HG02885 (cell line): ENCODE results near the gene C1orf174.

Experiments used
- ATAC-seq: cut with Tn5 transposase; IDR thresholded peaks from one replicate; pipeline ENCODE4 v1.9.1; 2021; ENCODE audit warnings: mild to moderate bottlenecking; ENCODE audit not compliant: unreplicated experiment, poor library complexity

C1orf174 gene

DNA sequence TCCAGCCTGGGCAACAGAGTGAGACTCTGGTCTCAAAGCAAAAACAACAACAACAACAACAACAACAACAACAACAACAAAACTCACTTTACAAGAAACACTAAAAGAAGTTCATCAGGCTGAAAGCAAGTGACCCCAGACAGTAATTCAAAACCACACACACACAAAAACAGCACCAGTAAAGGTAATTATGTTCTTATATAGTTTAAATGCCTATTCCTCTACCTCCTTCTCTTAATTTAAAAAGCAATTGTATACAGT lies 1.7 kb downstream of the C1orf174 start:
- ATAC-seq, result no peak

DNA sequence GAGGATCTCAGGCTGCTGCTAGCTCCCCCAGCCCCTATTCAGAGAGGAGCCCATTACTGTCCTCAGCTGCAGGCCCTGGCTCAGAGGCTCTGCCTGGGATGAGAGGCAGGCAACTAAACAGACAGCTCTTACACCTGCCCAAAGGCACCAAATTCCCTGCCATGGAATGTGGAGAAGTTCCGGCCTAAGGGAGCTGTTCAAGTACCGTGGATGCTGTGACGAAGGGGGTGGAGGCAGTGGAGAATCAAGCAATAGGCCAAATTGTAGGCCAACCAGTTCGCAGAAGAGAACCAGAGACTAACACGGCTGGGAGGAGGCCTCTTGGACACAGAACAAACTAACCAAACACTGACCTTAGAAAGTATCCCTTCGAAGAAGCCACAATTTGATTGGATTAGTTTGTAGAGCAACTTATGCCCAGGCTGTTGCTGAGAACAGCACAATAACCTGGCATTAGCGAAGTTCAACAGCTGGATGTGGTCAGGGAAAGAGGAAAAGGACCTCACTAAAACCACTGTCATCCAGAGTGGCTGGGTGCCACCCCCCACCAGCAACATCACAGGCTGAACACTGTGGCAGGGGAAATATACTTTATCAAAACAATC lies 3.6 kb downstream of the C1orf174 start:
- no peak for ATAC-seq

DNA sequence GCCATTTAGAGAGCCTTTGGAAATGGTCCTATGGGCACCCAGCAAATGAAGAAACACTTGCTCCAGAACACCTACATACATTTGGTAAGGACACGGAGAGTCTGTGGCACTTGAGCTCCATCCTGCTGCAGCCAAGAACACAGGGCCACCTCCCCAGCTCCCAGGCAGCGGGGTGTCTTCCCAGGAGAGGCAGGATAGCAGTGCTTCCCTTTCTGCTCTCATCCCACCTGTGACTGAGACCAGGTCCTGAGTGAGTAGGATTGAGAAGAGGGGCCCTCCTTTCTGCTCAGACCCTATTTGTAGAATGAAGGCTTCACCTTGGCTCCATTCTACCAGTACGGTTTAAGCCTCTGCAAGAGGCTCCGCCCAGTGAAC lies 4.1 kb downstream of the C1orf174 start:
- no peak for ATAC-seq

DNA sequence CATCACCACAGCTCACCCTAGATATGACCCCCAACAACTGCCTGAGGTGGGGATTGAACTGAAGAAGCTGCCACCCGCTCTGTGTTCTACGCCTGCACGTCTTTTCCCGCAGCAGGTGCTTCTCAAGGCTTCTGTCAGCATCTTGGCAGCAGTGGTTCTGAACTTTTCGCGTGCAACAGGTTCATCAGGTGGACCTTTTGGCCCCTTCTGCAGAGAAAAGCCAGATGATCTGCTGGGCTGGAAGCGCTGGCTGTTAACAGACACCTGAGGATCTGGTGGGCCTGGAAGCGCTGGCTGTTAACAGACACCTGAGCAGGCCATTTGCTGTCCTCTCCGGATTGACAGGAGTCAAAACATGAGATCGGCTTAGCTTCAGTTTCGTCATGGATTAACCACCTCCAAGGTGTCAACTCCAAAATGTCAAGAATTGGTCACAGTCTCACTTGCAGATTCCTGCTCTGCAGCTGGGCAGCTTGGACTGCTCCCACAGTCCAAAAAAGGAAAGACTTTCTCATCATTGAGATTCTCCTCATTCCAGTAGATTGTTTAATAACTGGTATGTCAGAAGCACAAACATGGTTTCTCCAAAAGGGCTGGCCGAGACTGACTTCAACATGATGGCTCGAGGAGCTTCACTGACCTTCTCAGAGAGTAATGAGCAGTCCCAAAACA lies 4.7 kb downstream of the C1orf174 start:
- no peak for ATAC-seq

DNA sequence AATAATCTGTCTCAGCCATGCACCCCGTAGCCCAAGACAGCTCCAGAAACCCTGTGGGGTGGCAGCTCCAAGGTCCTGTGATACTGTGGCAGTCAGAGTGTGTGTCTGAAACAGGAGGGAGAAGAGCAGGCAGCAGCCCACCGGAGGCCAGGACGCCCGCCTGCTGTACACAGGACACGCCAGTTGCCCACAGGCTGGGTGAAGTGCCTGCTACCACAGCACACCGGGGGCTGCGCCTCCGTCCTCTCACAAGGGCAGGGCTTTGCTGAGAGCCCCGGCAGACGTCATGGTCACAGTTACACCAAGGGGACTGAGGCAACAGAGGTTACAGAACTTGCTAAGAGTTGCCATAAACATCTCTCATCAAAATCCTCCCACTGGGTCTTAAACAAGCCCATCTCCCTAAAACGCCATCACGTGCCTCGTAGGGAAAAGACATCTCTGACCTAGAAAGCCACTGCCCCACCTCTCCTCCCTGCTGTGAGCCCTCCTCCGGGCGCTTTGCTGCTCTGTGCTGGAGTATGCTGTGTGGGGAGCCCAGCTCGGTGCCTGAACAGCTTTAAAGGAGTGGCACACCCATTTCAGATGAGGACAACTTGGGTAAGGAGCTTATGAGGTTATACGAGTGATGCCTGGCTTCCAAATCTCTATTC lies 5.3 kb downstream of the C1orf174 start:
- ATAC-seq, result no peak

DNA sequence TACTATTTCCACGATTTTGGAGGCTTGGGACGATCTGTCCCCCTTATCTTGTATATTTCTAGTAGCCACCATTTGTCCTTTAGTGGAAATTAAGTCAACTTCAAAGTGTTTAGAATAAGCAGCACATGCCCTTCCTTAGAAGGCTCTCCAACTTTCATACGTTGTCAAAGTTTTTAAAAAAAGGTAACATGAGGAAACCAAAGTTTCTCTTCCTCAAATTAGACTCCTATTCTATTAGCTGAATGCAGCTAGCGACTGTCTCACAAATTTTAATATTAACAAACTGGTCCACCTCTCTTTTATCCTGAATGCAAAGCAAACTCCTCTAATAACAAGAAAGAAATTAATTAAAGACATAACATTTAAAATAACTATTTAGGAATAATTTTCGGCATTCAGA lies 6.9 kb downstream of the C1orf174 start:
- ATAC-seq, result no peak

DNA sequence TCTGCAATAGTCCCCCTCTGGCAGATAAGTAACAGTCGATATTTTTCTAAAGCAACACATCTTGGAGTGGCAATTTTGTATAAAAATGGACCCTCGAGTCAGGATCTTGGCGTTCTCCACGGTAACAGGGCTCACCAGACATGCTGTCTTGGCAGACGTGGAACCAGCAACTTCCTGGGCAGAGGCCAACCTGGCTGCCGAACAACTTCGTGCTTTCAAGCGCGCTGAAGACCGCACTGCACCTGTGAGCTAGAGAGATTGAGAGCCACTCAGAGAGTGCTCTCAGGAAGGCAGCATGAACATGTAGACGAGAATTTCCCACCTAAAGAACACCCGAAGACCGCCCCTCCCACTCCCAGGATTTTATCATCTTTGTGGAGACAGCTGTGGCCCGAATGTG lies 7.3 kb downstream of the C1orf174 start:
- no peak for ATAC-seq

DNA sequence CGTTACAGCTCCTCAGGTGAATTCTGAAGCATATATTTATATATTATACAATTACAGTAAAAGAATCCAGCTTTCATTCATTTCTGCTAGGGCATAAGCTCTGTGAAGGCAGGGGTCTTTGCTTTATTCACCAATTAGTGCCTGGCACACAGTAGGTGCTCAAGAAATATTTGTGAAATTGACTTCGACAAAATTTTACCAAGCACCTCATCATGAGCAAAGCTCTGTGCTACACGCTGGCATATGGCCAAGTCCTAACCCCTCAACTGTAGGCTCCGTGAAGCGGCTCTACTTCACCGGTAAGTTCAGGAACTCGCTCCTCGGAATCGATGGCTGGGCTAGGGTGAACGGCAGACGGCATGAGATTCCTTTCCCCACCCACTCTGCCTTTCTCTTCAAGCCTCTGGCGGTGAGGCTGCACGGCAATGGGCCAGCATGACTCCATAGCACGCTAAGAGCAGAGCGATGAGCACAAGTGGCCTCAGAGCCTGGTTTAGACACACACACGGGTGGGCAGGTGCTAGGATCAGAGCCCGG lies 8.7 kb downstream of the C1orf174 start:
- no peak for ATAC-seq

DNA sequence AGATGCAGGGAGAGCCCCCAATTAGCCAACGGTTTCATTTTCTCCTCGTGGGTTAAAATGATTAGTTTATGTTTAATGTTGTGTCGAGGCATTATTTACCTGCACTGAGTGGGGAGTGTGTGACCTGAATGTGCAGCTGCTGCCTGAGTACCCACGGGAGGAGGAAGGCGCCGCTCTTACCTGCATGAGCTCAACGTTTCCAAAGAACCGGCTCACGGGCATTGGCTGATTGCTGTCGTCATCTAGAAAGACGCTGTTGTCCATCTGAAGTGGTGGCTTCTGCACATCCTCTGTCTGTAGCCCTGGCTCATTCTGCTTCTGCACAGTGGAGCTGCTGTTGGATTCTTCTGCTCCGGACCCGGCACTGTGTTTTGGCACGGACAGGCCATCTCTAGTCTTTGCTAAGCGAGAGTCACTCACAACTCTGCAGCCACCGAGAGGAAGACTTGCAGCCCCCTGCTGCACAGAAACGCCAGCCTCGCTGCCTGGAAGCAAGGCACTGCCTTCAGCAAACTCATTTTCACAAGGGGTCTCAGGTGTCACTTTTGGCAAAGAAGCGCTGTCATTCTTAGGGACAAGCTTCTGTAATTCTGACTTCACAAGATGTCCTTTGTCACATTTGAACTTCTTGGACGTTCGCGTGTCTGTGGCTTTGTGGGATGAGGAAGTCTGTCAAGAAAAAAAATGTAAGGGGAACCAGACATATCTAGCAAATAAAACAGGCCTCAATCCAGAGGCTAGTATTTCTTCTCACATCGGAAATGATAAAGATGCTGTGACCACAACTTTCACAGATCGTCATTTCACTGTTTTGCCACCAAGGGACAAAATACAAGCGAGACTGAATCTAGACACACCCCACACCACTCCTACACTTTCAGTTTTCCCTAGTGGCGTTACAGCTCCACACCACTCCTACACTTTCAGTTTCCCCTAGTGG lies 9.4 kb downstream of the C1orf174 start:
- ATAC-seq, result no peak

DNA sequence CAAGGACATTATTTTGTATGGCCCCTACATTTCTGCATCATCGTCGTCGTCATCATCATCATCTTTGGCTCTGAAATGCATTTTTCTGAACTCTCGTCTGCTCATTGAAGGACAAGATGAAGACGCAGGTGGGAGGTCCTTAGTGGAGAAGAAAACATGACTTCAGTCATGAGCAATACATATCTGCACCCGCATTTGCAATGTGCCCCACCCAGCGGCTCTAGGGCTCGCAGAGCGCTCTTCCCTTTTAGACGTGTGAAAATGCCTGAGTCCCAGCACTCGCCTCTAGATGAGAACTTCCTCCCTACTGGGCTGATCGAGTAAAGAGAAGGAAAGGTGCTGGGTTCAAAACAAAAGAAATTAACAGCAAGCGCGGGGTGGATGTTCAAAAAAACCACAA lies 10.1 kb downstream of the C1orf174 start:
- no peak for ATAC-seq

DNA sequence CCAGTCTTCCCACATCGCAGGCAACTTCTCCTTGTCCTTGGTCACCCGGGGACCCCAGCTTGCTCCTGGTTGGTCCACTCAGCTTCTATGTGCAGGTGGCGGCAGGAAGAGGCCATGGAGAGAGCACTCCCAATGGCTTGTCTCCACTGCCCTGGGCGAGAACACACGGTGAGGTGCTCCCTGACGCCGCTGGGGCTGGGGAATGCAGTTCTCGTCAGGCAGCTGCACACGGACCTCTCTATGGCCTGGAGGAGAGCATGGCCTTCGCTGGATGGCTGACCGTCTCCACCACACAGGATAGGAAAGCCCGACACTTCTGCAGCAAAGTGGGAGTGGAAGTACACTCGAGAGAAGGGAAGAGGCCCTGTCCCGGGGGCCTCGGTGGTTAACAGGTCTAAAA lies 11.8 kb downstream of the C1orf174 start:
- no peak for ATAC-seq

DNA sequence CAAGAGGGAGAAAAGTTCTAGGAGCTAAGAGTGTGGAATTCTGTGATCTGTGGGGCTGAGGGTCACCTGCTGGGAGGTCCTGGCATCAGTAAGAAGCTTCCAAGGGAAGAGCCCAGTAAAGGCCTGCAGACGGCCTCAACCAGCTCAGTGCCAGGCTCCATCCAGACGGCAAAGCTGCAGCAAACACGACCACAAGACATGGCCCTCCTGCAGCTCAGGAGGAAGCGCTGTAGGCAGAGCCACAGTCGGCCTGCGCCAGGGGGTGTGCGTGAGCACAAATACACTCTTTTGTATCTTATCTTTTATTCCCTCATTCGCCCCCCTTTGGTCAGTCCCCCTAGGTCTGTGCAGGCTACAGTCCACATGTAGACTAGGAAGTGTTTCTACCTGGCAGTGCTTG lies 13.4 kb downstream of the C1orf174 start:
- no peak for ATAC-seq

DNA sequence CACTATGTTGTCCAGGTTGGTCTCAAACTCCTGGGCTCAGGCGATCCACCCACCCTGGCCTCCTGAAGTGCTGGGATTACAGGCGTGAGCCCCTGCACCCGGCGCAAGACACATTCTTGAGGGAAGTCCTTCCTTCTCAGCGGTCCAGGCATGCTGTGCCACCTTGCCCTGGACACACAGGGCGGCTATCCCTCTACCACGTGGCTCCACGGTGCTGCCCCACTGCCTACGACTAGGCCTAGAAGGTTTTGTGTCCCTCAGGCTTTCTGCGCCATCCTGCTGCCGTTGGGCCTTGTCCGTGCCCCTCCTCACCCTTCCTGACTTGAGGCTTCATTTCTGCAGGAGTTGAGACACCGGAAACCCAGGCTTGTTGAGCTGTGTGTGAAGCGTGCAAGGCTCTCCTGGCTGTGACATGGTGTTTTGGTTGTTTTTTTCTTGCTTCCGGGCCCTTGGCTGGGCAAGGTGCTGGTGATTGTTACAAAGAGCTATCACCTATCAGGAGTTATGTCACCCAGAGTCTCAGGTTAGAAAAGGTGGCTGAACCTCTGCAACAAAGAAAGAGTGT lies 13.9 kb downstream of the C1orf174 start:
- ATAC-seq, result no peak

DNA sequence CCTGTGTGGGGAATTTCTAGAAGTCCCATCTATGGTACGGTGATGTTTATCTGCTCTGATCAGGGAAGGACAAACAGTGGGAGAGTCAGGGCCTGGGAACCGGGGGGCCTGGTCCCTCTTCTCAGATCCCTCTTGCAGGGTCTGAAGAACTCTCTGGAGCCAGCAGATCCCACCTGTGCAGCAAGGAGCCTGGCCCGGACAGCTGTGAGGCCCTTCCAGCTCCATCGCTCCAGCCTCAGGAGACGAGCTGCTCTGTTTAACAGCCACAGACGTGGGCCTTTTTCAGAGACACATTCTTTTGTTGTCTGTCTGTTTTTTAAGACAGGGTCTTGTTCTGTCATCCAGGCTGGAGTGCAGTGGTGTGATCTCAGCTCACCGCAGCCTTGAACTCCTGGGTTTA lies 14.5 kb downstream of the C1orf174 start:
- no peak for ATAC-seq

DNA sequence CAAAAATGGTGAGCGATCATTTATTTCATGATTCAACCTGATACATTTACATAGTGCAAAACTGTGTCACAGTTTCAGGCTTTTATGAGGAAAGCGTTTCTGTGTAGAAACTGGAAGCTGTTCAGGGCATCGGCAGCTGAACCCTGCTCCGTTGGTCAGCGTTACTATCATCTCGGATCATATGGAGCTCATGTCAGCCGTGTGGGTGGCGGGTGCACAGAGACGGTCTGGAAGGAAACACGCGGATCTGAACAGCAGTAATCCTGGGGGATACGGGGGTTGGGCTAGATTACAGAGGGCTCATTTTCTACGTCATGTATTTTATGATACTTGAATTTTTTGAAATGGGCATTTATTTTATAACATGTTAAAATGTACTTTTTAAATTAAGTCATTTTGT lies 15.1 kb downstream of the C1orf174 start:
- ATAC-seq, result no peak

DNA sequence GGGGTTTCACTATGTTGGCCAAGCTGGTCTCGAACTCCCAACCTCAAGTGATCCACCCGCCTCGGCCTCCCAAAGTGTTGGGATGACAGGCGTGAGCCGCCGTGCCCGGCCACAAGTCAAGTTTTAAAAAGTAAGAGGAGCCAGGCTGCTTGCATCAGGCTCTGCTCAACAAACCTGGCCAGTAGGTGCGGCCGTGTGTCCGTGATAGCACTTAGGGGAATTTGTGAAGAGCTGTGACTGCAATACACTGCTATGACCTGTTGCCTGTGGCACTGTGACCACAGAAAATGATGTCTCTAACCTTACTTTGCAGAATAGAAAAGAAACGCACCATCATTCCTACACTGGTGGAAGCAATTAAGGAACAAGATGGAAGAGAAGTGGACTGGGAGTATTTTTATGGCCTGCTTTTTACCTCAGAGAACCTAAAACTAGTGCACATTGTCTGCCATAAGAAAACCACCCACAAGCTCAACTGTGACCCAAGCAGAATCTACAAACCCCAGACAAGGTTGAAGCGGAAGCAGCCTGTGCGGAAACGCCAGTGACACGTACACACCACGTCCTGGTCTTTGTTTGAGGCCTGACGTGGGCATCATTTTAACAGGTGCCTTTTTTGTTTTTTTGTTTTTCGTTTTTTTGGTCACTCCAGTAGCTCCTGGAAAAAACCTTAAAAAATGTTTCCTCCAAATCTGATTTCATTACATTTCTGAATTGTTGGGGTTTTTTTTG lies 16.7 kb downstream of the C1orf174 start:
- ATAC-seq, result no peak

DNA sequence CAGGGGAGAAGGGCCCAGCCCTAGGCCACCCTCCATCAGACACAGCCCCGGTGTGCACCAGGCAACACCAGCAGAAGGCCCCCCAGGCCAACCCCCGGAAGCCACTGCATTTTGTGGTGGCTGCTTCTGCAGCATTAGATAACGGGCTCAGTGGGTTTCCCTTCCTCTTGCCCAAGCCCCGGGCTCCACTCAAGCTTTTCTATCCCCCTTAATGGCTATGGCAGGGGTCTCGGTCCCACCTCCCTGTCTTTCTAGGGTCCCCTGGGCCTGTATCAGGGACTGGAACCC lies 18.9 kb downstream of the C1orf174 start:
- no peak for ATAC-seq

DNA sequence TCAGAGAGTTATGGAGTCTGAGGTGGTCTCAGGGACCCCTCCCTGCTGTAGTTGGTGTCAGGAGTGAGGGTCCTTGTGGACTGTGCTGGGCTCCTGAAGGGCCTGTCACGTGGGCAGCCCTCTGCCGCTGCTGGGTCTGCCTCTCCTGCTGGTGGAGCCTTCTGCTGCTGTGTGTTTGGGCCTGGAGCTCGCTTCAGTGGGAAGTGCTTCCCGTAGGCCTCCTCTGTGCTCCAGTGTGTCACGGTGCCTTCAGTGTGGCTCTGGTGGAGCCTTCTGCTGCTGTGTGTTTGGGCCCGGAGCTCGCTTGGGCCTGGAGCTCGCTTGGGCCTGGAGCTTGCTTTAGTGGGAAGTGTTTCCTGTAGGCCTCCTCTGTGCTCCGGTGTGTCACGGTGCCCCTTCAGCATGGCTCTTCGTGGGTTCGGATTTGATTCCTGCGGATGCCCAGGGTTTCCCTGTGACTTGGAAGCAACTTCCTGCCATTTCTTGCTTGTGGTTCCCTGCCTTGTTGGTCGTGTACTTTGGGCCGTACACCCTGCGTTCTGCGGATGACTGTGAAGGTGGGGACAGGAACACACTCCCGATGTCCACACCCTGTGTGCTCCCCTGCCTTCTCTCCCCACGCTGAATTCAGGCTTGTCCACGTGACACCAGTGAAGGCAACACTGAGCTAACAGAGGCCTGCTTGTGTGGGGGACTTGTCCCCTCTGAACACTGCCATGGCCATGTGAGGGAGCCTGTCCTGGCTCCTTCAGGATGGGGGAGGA lies 19.5 kb downstream of the C1orf174 start:
- no peak for ATAC-seq

DNA sequence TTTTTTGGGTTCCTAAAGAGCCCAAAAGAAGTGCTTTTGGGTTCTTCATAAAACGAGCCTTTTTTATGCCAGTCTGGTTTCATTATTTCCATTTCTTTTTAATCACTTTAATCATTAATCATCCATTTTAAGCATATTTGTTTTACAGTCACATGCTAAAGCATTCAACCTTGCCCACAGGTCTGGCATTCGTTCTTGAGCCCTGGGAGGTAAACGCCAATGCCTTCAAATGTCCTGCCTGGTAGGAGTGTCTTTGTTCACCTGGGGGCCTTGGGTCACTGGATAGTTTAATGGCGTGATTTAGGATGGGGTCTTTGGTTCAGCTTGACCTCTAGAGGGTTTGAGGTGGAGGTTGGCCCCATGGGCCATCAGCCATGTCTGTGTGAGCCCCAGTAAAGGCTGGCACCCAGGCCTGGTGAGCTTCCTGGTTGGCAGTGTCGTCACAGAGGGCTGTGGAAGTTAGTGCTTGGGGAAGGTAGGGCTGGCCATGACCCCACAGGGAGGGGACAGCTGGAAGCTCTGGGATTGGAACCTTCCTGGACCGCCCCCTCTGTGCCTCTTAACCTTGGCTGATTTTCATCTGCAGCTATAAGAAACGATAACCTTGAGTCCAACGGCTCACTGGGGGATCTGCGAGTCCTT lies 20.2 kb downstream of the C1orf174 start:
- ATAC-seq, result no peak
